HEK293T (cell line): Measurements from ENCODE around the gene NR4A2.

Experiments
- ARNT ChIP-seq: fragments of 450-650 bp; IDR thresholded peaks from 2 replicates; pipeline ENCODE4 v1.6.1; 2017; ENCODE audit warnings: mild to moderate bottlenecking
- BHLHE40 ChIP-seq: fragments of 450-650 bp; IDR thresholded peaks from 2 replicates; pipeline ENCODE4 v1.6.1; 2016; ENCODE audit warnings: mild to moderate bottlenecking, moderate library complexity, borderline replicate concordance
- CTBP1 ChIP-seq: fragments of 450-650 bp; IDR thresholded peaks from 2 replicates; pipeline ENCODE4 v1.6.1; 2016; ENCODE audit warnings: borderline replicate concordance
- ELF4 ChIP-seq: fragments of 450-650 bp; IDR thresholded peaks from 2 replicates; pipeline ENCODE4 v1.6.1; 2017; ENCODE audit warnings: antibody characterized with exemption
- FOXK2 ChIP-seq: fragments of 450-650 bp; IDR thresholded peaks from 2 replicates; pipeline ENCODE4 v1.6.1; 2016; ENCODE audit warnings: mild to moderate bottlenecking
- FOXM1 ChIP-seq: fragments of 450-650 bp; IDR thresholded peaks from 2 replicates; pipeline ENCODE4 v1.6.1; 2017; ENCODE audit warnings: mild to moderate bottlenecking, borderline replicate concordance
- HDGF ChIP-seq: fragments of 450-650 bp; IDR thresholded peaks from 2 replicates; pipeline ENCODE4 v1.6.1; 2017; ENCODE audit warnings: antibody characterized with exemption, borderline replicate concordance
- LEF1 ChIP-seq: fragments of 450-650 bp; IDR thresholded peaks from 2 replicates; pipeline ENCODE4 v1.6.1; 2017; ENCODE audit warnings: mild to moderate bottlenecking, borderline replicate concordance
- NFRKB ChIP-seq: fragments of 450-650 bp; IDR thresholded peaks from 2 replicates; pipeline ENCODE4 v1.6.1; 2016; ENCODE audit warnings: mild to moderate bottlenecking, moderate library complexity
- SP1 ChIP-seq: fragments of 450-650 bp; IDR thresholded peaks from 2 replicates; pipeline ENCODE4 v1.6.1; 2017
- SUZ12 ChIP-seq: fragments of 450-650 bp; IDR thresholded peaks from 2 replicates; pipeline ENCODE4 v1.6.1; 2016; ENCODE audit warnings: mild to moderate bottlenecking
- TARDBP ChIP-seq: fragments of 450-650 bp; IDR thresholded peaks from 2 replicates; pipeline ENCODE4 v1.6.1; 2016
- TF ChIP-seq, protein P1 (sequence below): fragments of 450-650 bp; IDR thresholded peaks from 2 replicates; pipeline ENCODE4 v1.6.1; 2016

DNA sequence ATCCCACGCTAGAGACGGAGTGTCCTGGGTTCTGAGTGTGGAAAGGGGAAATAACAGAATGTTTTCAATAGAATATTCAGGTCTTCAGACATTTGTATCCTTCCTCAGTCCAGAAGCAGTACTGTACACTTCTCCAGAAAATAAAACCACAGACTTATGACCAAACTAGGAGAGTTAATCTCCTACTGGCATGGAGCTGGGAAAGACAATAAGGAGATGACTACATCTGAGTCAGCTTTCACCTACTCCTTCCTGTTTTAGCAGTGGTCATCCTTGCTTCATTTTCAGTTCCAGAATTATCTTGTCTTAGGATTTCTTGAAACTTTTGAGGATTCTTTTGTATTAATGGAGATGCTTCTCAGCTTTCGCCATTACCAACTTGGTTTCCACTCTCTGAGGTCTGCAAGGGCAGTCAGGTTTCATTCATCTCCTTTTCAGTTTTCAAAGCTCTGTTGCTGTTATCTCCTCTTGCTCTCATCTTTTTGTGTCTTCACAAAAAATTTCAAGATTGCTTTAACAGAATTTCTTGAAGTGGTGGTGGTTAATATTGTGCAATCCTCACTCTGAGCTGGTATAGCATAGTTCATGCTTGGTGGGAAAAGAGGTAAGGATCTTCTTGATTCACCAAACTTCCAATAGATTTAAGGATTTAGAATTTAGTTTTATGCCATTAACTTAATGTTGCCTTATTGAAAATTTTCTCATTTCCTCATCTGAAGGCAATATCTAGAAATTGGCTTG is 23.7 kb upstream of the NR4A2 start:
- TF ChIP-seq TARDBP = no peak
- no peak for TF ChIP-seq ARNT
- no peak for TF ChIP-seq BHLHE40
- no peak for TF ChIP-seq SP1
- no peak for TF ChIP-seq FOXM1
- TF ChIP-seq LEF1 = no peak
- no peak for TF ChIP-seq HDGF
- no peak for TF ChIP-seq SUZ12
- TF ChIP-seq FOXK2 = no peak
- TF ChIP-seq ELF4 = no peak
- TF ChIP-seq, protein P1, sequence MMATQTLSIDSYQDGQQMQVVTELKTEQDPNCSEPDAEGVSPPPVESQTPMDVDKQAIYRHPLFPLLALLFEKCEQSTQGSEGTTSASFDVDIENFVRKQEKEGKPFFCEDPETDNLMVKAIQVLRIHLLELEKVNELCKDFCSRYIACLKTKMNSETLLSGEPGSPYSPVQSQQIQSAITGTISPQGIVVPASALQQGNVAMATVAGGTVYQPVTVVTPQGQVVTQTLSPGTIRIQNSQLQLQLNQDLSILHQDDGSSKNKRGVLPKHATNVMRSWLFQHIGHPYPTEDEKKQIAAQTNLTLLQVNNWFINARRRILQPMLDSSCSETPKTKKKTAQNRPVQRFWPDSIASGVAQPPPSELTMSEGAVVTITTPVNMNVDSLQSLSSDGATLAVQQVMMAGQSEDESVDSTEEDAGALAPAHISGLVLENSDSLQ = no peak
- no peak for TF ChIP-seq NFRKB
- no peak for TF ChIP-seq CTBP1
